ENCODE measurements around the gene ELAC2. TPM values are rescaled to one million over a fixed set of nuclear protein-coding genes. Genes with fewer than 3 reads are reported as not detected.
A peak's percentile ranks its signal among the peaks of the same experiment; 100 is the strongest.

ELAC2 gene
- total and polyA plus RNA-seq, 7 donors: 30.8 to 64.1 (median 51.6) TPM

- Histone ChIP-seq H3K36me3 (ENCODE audit: insufficient read depth in 1 of 2, low read depth in 1 of 2) (no peaks in the 10 kb centered on the region), H3K4me1 (no peaks in the 10 kb centered on the region), H3K4me3 (no peak overlapping the region), H3K27me3 (ENCODE audit: insufficient read depth in 3 of 3, low read length in 2 of 3) (peaks cover 0 to 4% (median 0%) of the 10 kb centered on the region in 3 donors), H3K27ac (no peak overlapping the region), H3K9me3 (no peaks in the 10 kb centered on the region)
- intact Hi-C loops (cut with DNase I): no loop called here
- 57 to 58% (median 57%) methylated on average over 11 of the region's 11 CpGs for WGBS, 3 donors
- ATAC-seq (peak in 1 of 4 donors; percentile 52), DNase-seq (no peak)
- peak; percentile 65 for TF ChIP-seq CTCF (IDR thresholded peaks at IDR 0.05)
Measured at GRCh38 chr17:13030459-13031300, 12.9 kb upstream of the ELAC2 start.

- no peaks in the 10 kb centered on the region for H3K36me3 ChIP-seq (ENCODE audit: insufficient read depth in 1 of 2, low read depth in 1 of 2)
- no peak for TF ChIP-seq CTCF (IDR thresholded peaks at IDR 0.05)
- H3K27ac ChIP-seq: no peak overlapping the region
- no peaks in the 10 kb centered on the region for H3K4me1 ChIP-seq
- no peak for ATAC-seq
- WGBS, 3 donors: 25 to 36% (median 28%) methylated on average over 1 of the region's 1 CpG
- peaks cover 0 to 4% (median 0%) of the 10 kb centered on the region in 3 donors for H3K27me3 ChIP-seq (ENCODE audit: insufficient read depth in 3 of 3, low read length in 2 of 3)
- no peak overlapping the region for H3K4me3 ChIP-seq
- no peaks in the 10 kb centered on the region for H3K9me3 ChIP-seq
- no peak for DNase-seq
- intact Hi-C loops (cut with DNase I): no loop called here
Measured at GRCh38 chr17:13030056-13030455, 12.2 kb upstream of the ELAC2 start.

- Histone ChIP-seq H3K4me1 (no peaks in the 10 kb centered on the region), H3K36me3 (ENCODE audit: insufficient read depth in 1 of 2, low read depth in 1 of 2) (no peaks in the 10 kb centered on the region), H3K9me3 (no peaks in the 10 kb centered on the region), H3K27ac (no peak overlapping the region), H3K4me3 (no peak overlapping the region), H3K27me3 (ENCODE audit: insufficient read depth in 3 of 3, low read length in 2 of 3) (peaks cover 0 to 4% (median 0%) of the 10 kb centered on the region in 3 donors)
- TF ChIP-seq CTCF (IDR thresholded peaks at IDR 0.05): no peak
- intact Hi-C loops (cut with DNase I): no loop called here
- ATAC-seq (no peak), DNase-seq (no peak)
- WGBS, 3 donors: 58 to 63% (median 61%) methylated on average over 2 of the region's 2 CpGs
Measured at GRCh38 chr17:13029340-13029739, 11.5 kb upstream of the ELAC2 start.

- no peak for DNase-seq
- 80 to 87% (median 84%) methylated on average over 5 of the region's 5 CpGs for WGBS, 3 donors
- ATAC-seq: no peak
- intact Hi-C loops (cut with DNase I): no loop called here
- Histone ChIP-seq H3K4me3 (no peak overlapping the region), H3K27me3 (ENCODE audit: insufficient read depth in 3 of 3, low read length in 2 of 3) (peaks cover 0 to 4% (median 0%) of the 10 kb centered on the region in 3 donors), H3K9me3 (no peaks in the 10 kb centered on the region), H3K27ac (no peak overlapping the region), H3K4me1 (no peaks in the 10 kb centered on the region), H3K36me3 (ENCODE audit: insufficient read depth in 1 of 2, low read depth in 1 of 2) (no peaks in the 10 kb centered on the region)
- TF ChIP-seq CTCF (IDR thresholded peaks at IDR 0.05): no peak
Measured at GRCh38 chr17:13027246-13027645, 9.4 kb upstream of the ELAC2 start.

Data from psoas muscle (tissue), 8 donors.